Measurements from ENCODE around the gene FAM219B. TPM values are rescaled to one million over a fixed set of nuclear protein-coding genes. Genes with fewer than 3 reads are reported as not detected.
"Not testable (repeated sequence)": the region's sequence is repeated elsewhere in the genome, so short reads cannot be mapped to it uniquely, and the experiment has no call there.

The FAM219B gene, protein sequence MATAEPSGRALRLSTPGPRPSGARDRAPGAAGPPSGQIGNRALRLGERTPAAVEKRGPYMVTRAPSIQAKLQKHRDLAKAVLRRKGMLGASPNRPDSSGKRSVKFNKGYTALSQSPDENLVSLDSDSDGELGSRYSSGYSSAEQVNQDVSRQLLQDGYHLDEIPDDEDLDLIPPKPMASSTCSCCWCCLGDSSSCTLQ
- 10 to 100 TPM; 47.8 to 65.7 TPM for total RNA-seq
- 49.4 to 140 reads per million in 2 donors for total RNA-seq

DNA sequence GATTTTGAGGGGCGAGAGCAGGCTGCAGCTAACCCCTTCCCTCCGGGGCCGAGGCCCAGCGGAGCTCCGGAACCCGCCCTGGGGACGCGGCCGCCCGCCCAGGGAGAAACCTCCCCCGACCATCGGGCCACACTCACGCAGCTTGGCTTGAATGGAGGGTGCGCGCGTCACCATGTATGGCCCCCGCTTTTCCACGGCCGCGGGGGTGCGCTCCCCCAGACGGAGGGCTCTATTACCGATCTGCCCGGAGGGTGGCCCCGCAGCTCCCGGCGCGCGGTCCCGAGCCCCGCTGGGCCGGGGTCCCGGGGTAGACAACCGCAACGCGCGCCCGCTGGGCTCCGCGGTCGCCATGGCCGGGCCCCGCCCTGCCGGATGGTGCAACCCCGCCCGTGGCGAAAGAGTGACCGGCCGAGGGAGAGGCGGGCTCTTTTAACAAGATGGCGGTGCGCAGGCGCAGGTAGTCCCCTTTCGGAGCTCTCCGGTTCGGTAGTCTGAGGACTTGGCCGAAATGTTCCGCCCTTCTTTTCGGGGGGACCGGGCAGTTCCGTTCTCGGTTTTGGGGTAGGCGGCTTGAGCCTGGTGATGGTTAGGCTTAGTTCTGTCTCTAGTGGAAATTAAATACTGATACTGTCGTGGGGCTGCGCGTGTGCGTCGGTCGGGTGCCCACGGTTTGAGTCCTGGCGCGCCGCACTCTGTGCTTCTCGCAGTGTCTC lies at the start of gene FAM219B:
FAM219B (minus strand) TSS at position 402 of the 713 bp plus-strand sequence; CDS start at position 351, 51 bp downstream.
- peak; percentile 44 to 63 (median 57) for DNase-seq
- Mint-ChIP-seq H3K4me1 (peaks cover 26% of the 10 kb centered on the region), H3K27me3 (no peaks in the 10 kb centered on the region), H3K36me3 (ENCODE audit: low read depth) (peaks cover 2% of the 10 kb centered on the region), H3K4me3 (peak within 1 kb of the TSS; percentile 98), H3K27ac (peak within 1 kb of the TSS; percentile 98)
- H3K9me3 ChIP-seq (ENCODE audit: control insufficient read depth, low read length, poor library complexity, severe bottlenecking) = no peaks in the 10 kb centered on the region
- ATAC-seq = peak; percentile 83

DNA sequence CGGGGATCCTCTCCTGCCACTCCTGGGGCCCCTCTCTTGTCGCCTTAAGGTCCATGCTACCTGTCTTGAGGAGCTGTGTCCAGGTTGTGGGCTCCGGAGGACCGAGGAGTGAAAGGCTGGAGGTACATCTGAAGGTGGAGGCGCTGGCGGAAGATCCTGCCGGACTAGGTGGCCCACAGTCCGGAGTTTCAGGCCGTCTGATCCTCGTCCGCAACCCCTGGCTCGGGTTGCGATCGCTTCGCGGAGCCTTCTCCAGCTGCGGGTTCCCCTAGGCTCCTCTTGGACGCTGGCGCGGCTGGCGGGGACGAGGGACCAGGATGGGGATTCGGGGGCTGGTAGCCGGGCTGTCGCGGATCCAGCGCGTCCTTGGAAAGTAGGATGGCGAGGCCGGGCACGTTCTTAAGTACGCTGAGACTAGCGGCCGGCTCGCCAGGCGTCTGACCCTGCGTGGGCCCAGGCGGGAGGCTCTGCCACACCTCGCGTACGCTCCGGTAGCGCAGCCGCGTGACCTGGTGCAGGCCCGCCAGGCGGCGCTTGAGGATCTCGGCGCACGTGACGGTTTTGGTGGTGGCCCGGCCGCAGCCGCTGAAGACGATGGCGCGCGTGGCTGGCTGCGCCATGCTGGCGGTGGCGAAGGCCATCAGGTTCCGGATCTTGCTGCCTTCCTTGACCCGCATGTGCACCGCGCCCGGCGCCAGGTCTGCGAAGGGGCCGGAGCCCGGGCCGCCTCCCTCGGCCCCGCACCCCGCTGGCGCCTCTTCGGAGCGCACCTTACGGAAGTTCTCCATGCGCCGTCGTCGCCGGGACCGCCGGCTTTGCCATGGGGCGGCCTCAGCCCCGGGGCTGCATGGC lies 49.4 kb upstream of the FAM219B start:
- Mint-ChIP-seq H3K4me3 (peak overlapping the region; percentile 82), H3K36me3 (ENCODE audit: low read depth) (peaks cover 2% of the 10 kb centered on the region), H3K4me1 (peaks cover 16% of the 10 kb centered on the region), H3K27me3 (peaks cover 26% of the 10 kb centered on the region), H3K27ac (no peak overlapping the region)
- peak; percentile 34 to 50 (median 43) for DNase-seq
- ATAC-seq = peak; percentile 73
- no peaks in the 10 kb centered on the region for H3K9me3 ChIP-seq (ENCODE audit: control insufficient read depth, low read length, poor library complexity, severe bottlenecking)

DNA sequence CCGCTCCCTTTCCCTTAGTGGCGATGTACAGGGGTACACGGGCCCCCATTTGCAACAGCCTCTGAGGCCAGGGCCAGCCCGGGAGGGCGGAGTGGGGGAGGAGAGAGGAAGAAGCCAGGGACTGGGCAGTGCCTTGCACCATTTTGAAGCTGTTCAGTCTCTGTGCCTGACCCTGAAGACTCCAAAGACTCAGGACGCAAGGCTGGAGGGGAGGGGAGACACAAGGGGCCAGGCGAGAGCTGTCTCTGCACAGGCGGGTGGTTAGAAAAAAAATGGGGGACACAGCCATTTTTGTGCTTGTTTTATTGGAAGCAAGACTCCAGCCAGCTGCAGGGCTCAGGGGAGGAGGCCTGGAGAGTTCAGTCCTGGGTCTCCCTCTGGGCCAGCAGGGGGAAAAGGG lies 48.4 kb upstream of the FAM219B start:
- H3K4me3 Mint-ChIP-seq = peak overlapping the region; percentile 41

DNA sequence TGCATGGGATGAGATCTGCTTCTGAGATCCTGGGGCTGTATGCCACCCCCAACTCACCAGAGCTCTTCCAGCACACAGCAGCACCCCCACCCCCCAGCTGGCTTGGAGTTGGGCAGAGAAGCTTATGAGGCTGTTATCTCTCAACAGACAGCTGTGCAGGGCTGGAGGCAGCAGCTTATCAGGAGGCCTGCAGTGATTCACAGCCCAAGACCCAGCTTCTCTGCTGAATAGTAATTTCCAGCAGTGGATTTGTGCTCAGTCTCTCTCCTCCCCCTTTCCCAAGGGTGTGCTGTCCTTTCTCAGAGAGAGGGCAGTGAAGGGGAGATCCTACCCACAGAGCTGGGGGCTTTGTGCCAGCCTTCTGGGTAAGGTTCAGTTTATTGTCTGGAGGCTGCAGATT lies 47.9 kb upstream of the FAM219B start:
- no peak for ATAC-seq
- Mint-ChIP-seq H3K27ac (no peak overlapping the region), H3K4me1 (peaks cover 16% of the 10 kb centered on the region), H3K36me3 (ENCODE audit: low read depth) (peaks cover 2% of the 10 kb centered on the region), H3K4me3 (no peak overlapping the region), H3K27me3 (peaks cover 23% of the 10 kb centered on the region)
- DNase-seq = no peak
- no peaks in the 10 kb centered on the region for H3K9me3 ChIP-seq (ENCODE audit: control insufficient read depth, low read length, poor library complexity, severe bottlenecking)

More for the DNA sequence above, 48.4 kb upstream of the FAM219B start:
- Mint-ChIP-seq H3K4me1 (peaks cover 17% of the 10 kb centered on the region), H3K27me3 (peaks cover 26% of the 10 kb centered on the region), H3K36me3 (ENCODE audit: low read depth) (peaks cover 2% of the 10 kb centered on the region), H3K27ac (no peak overlapping the region)
- H3K9me3 ChIP-seq (ENCODE audit: control insufficient read depth, low read length, poor library complexity, severe bottlenecking) = no peaks in the 10 kb centered on the region
- ATAC-seq = no peak
- DNase-seq = no peak

DNA sequence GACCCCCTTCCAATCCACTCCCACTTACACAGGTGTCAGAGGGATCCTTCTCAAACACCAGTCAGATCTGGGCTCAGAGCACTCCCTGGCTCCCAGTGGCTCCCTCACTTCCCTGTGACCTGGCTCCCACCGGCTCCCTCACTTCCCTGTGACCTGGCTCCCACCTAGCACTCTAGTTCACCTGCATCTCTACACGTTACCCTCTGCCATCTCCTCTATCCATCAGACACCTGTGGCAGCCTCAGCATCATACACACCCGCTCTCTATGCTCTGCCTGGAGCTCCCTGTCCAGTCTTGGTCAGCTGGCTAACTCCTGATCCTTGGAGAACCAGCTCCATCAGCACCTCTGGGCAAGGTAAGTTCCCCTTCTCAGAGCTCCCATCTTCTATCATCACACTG lies 44.4 kb upstream of the FAM219B start:
- H3K4me3 Mint-ChIP-seq = no peak overlapping the region

DNA sequence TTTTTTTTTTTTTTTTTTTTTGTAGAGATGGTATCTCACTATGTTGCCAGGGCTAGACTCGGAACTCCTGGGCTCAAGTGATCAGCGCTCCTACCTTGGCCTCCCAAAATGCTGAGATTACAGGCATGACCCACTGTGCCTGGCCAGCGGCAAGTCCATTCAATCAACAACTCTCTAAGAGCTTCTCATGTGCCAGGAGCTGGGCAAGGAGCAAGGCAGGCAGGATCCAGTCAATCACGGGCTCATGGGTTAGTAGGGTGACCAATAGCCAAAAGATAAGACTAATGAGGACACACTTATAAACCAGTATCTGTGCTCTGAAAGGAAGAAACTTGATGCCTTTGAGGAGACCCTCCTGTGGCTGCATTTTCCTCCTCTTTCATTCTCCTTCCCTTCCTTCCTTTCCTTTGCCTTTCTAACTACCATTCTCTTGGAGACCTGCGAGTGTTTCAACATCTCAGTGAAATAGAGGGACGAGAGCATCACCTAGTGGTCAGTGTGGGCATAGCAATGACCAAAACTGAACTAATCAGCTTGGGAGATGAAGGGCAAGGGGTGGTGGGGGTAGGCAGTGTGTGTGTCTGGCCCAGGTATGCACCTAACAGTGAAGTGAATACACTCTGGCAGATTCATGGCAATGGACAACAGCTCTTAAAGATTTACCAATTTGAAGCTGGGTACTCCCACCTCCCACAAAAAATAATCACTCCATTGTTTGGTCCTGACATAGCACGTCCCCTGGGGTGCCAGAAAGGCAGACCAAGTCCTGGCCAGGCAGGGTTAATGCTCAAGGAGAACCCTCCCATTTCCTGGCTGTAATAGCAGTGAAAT lies 43.6 kb upstream of the FAM219B start:
- Mint-ChIP-seq H3K4me1 (peaks cover 3% of the 10 kb centered on the region), H3K27ac (no peak overlapping the region), H3K27me3 (no peaks in the 10 kb centered on the region), H3K36me3 (ENCODE audit: low read depth) (no peaks in the 10 kb centered on the region), H3K4me3 (no peak overlapping the region)
- peak; percentile 47 to 76 (median 59) for DNase-seq
- peak; percentile 93 for ATAC-seq
- H3K9me3 ChIP-seq (ENCODE audit: control insufficient read depth, low read length, poor library complexity, severe bottlenecking) = no peaks in the 10 kb centered on the region

More for the DNA sequence above, 44.4 kb upstream of the FAM219B start:
- no peak for ATAC-seq
- Mint-ChIP-seq H3K27ac (no peak overlapping the region), H3K4me1 (peaks cover 5% of the 10 kb centered on the region), H3K27me3 (no peaks in the 10 kb centered on the region), H3K36me3 (ENCODE audit: low read depth) (no peaks in the 10 kb centered on the region)
- no peak for DNase-seq
- no peaks in the 10 kb centered on the region for H3K9me3 ChIP-seq (ENCODE audit: control insufficient read depth, low read length, poor library complexity, severe bottlenecking)

DNA sequence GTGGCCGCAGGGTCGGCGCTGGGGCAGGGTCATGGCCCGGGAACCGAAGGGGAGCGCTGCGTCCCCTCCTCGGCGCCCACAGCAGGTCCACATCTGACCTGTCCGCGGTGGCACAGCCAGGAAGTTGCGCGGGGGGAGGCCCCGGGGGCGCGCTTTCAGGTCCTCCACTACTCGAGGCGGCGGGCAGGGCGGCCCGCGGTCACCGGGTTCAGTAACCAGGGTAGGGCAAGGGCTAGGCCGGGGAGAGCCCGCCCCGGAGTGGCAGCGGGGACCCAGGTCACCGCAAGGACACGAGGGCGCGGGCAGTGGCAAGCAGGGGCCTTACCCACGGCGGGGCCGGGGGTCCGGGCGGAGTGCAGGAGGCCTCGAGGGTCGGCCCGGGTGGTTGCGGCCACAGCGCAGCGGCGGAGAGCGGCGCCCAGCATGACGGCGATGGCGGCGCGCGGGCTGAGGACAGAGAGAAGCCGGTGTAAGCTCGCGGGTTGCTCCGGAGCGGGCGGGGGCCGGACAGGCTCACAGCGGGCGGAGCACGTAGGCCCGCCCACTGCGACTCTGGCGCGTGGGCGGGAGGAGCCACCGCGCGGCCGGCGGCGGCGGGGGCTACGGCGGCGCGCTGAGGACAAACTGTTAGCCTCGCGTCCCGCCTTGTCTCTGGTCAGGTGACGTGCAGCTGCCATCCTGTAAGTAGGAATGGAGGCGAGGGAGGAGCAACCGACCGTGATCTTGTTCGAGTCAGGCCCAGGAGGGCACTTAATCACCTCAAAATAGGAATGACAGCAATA lies 31.1 kb upstream of the FAM219B start, which contains the start of gene COX5A:
COX5A (minus strand) TSS at position 484 of the 782 bp plus-strand sequence; CDS start at position 425, 59 bp downstream.
- peak within 1 kb of the TSS; percentile 79 for H3K27ac Mint-ChIP-seq

DNA sequence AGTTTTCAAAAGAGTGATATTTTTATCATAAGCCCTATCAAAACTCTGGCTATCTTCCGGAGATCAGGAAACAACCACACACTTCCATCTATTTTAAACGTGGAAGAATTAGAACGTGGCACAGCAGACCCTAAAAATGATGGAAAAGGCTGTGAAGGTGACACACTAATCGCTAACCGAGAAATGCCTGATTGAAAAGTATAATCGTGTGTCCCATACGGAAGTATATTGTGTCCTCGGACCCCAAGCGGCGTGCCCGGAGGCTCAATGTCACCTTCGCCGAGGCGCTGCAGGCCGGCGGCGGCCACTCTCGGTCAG lies 30.6 kb upstream of the FAM219B start:
- no peaks in the 10 kb centered on the region for H3K36me3 Mint-ChIP-seq (ENCODE audit: low read depth)
- peak overlapping the region; percentile 91 for H3K4me3 Mint-ChIP-seq
- peaks cover 19% of the 10 kb centered on the region for H3K4me1 Mint-ChIP-seq
- DNase-seq = no peak
- no peaks in the 10 kb centered on the region for H3K9me3 ChIP-seq (ENCODE audit: control insufficient read depth, low read length, poor library complexity, severe bottlenecking)
- H3K27me3 Mint-ChIP-seq = no peaks in the 10 kb centered on the region
- ATAC-seq = no peak
- peak overlapping the region; percentile 68 for H3K27ac Mint-ChIP-seq

More for the DNA sequence above, 31.1 kb upstream of the FAM219B start, which contains the start of gene COX5A:
- ATAC-seq (peak; percentile 97), DNase-seq (peak; percentile 86 to 89 (median 88))
- Mint-ChIP-seq H3K27me3 (no peaks in the 10 kb centered on the region), H3K4me3 (peak within 1 kb of the TSS; percentile 91), H3K36me3 (ENCODE audit: low read depth) (no peaks in the 10 kb centered on the region), H3K4me1 (peaks cover 19% of the 10 kb centered on the region)
- H3K9me3 ChIP-seq (ENCODE audit: control insufficient read depth, low read length, poor library complexity, severe bottlenecking) = no peaks in the 10 kb centered on the region

DNA sequence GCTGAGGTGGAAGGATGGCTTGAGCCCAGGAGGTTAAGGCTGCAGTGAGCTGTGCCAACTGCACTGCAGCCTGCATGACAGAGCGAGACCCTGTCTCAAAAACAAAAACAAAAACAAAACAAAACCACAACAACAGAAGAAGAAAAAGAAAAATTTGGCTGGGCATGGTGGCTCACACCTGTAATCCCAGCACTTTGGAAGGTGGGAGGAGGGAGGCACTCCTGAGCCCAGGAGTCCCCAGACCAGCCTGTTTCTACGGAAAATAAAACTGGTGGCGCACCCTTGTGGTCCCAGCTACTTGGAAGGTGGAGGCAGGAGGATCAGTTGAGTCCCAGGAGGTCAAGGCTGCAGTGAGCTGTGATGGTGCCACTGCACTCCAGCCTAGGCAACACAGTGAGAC lies 28.5 kb upstream of the FAM219B start:
- Mint-ChIP-seq H3K27ac (peak overlapping the region; percentile 89), H3K4me3 (peak overlapping the region; percentile 63), H3K4me1 (peaks cover 21% of the 10 kb centered on the region)
- not testable (repeated sequence) for H3K27me3 Mint-ChIP-seq; H3K9me3 ChIP-seq (ENCODE audit: control insufficient read depth, low read length, poor library complexity, severe bottlenecking); DNase-seq; ATAC-seq; H3K36me3 Mint-ChIP-seq (ENCODE audit: low read depth)

DNA sequence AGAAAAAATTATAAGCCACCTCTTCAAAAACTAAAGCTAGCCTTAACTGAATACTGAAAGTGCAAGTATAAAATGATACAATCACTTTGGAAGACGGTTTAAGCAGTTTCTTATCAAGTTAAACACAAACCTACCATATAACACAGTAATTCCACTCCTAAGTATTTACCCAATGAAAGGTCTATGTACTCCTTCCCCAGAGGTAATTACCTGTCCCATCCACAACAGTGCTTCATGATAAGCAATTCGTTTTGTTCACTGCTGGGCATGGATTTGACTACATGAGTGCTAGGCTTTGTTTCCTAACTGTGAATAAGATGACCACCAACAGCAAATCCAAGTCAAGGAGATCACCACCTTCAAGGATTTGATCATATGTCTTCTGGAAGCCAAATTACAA lies 26.9 kb upstream of the FAM219B start:
- ATAC-seq (no peak), DNase-seq (no peak)
- H3K27ac Mint-ChIP-seq = peak overlapping the region; percentile 53
- no peaks in the 10 kb centered on the region for H3K27me3 Mint-ChIP-seq
- no peak overlapping the region for H3K4me3 Mint-ChIP-seq
- H3K9me3 ChIP-seq (ENCODE audit: control insufficient read depth, low read length, poor library complexity, severe bottlenecking) = no peaks in the 10 kb centered on the region
- no peaks in the 10 kb centered on the region for H3K36me3 Mint-ChIP-seq (ENCODE audit: low read depth)
- H3K4me1 Mint-ChIP-seq = peaks cover 19% of the 10 kb centered on the region

DNA sequence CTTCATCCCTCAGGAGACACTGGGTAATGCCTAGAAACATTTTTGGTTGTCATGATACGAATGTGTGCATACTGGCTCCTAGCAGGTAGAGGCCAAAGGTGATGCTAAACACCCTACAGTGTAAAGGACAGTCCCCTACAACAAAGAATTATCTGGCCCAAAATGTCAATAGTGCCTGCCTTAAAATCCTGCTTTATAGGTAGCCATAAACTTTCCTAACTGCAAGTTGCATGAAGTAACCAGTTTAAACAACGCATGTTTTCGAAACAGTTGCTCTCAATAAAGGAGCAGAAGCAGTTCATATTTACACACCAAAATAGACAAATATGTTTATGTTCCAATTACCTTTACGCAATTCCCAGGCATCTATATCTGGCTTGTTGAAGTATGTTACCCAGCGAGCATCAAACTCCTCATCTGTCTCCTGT lies 22.1 kb upstream of the FAM219B start:
- no peak for ATAC-seq
- no peak overlapping the region for H3K4me3 Mint-ChIP-seq
- H3K4me1 Mint-ChIP-seq = peaks cover 2% of the 10 kb centered on the region
- no peak overlapping the region for H3K27ac Mint-ChIP-seq
- H3K9me3 ChIP-seq (ENCODE audit: control insufficient read depth, low read length, poor library complexity, severe bottlenecking) = no peaks in the 10 kb centered on the region
- H3K36me3 Mint-ChIP-seq (ENCODE audit: low read depth) = no peaks in the 10 kb centered on the region
- no peak for DNase-seq
- H3K27me3 Mint-ChIP-seq = no peaks in the 10 kb centered on the region

DNA sequence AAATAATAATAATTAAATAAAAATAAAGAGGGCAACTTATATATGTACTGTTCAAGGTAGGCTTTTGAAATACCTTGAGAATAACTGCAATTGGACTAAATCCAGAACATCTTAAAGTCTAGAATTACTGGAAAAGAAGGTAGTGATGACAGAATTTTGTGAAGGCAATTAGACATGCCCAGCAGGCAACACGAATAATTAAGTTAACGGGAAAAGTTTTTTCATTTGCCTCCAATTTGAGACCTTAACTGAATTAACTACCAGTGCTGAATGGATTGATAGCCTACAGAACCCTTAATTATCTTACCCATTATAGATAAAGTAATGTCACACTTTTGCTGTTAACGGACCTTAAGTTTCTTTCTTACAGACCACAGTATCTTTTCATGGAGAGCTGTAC lies 17.9 kb upstream of the FAM219B start:
- H3K36me3 Mint-ChIP-seq (ENCODE audit: low read depth) = peaks cover 2% of the 10 kb centered on the region

More for the DNA sequence above, 17.9 kb upstream of the FAM219B start:
- Mint-ChIP-seq H3K27ac (no peak overlapping the region), H3K4me3 (no peak overlapping the region), H3K4me1 (no peaks in the 10 kb centered on the region), H3K27me3 (no peaks in the 10 kb centered on the region)
- no peak for DNase-seq
- ATAC-seq = no peak
- no peaks in the 10 kb centered on the region for H3K9me3 ChIP-seq (ENCODE audit: control insufficient read depth, low read length, poor library complexity, severe bottlenecking)

Data from T-helper 17 cell (primary cell).